Measurements from ENCODE around the gene ZNF57.
A peak's percentile ranks its signal among the peaks of the same experiment; 100 is the strongest.
"Not testable (repeated sequence)": the region's sequence is repeated elsewhere in the genome, so short reads cannot be mapped to it uniquely, and the experiment has no call there.

Gene ZNF57

GRCh38 chr19:2902590-2903218, 2.0 kb downstream of the ZNF57 start:
- no peak for DNase-seq

GRCh38 chr19:2903326-2903725, 2.6 kb downstream of the ZNF57 start:
- not testable (repeated sequence) for DNase-seq

GRCh38 chr19:2905918-2906519, 5.3 kb downstream of the ZNF57 start:
- DNase-seq: no peak

- no peak for DNase-seq
Measured at GRCh38 chr19:2906631-2907195, 6.0 kb downstream of the ZNF57 start.

- DNase-seq: no peak
Measured at GRCh38 chr19:2912306-2912705, 11.6 kb downstream of the ZNF57 start.

- no peak for DNase-seq
Measured at GRCh38 chr19:2917275-2918184, 16.8 kb downstream of the ZNF57 start.

GRCh38 chr19:2922987-2923386, 22.3 kb downstream of the ZNF57 start:
- DNase-seq: no peak

- DNase-seq: no peak
Measured at GRCh38 chr19:2923510-2923909, 22.8 kb downstream of the ZNF57 start.

- DNase-seq: peak; percentile 12
Measured at GRCh38 chr19:2926341-2927031, 25.8 kb downstream of the ZNF57 start.

GRCh38 chr19:2927032-2927430, 26.3 kb downstream of the ZNF57 start:
- DNase-seq: no peak

- no peak for DNase-seq
Measured at GRCh38 chr19:2933490-2933910, 32.8 kb downstream of the ZNF57 start.

- not testable (repeated sequence) for DNase-seq
Measured at GRCh38 chr19:2935863-2936262, 35.1 kb downstream of the ZNF57 start.

GRCh38 chr19:2942928-2943640, 42.4 kb downstream of the ZNF57 start:
- no peak for DNase-seq

- no peak for DNase-seq
Measured at GRCh38 chr19:2944403-2944774, 43.7 kb downstream of the ZNF57 start.

GRCh38 chr19:2944775-2945574, 44.2 kb downstream of the ZNF57 start, which contains the start of gene ZNF77:
Gene ZNF77, minus strand, starts transcription at chr19:2944971. Its CDS starts 131 bp downstream, at chr19:2944840.
- DNase-seq: peak; percentile 95

GRCh38 chr19:2945575-2946184, 45.0 kb downstream of the ZNF57 start:
- DNase-seq: no peak

- DNase-seq: no peak
Measured at GRCh38 chr19:2949939-2950285, 49.2 kb downstream of the ZNF57 start.

GRCh38 chr19:2950286-2951124, 49.8 kb downstream of the ZNF57 start:
- peak; percentile 99 for DNase-seq

- no peak for DNase-seq
Measured at GRCh38 chr19:2952953-2953481, 52.3 kb downstream of the ZNF57 start.

GRCh38 chr19:2957160-2957559, 56.4 kb downstream of the ZNF57 start:
- DNase-seq: no peak

All from T1000 (cell line).